Activated CD8-positive, alpha-beta memory T cell treated with anti-CD3 and anti-CD28 coated beads, Interleukin-2, amount 50 U/mL, for 48 hours (primary cell): ENCODE data around the gene STK16.
"Not testable (repeated sequence)": the region's sequence is repeated elsewhere in the genome, so short reads cannot be mapped to it uniquely, and the experiment has no call there.

Experiments
- DNase-seq: peaks from one replicate; pipeline ENCODE4 v3.0.0-alpha.2; 2020

STK16 gene

DNA sequence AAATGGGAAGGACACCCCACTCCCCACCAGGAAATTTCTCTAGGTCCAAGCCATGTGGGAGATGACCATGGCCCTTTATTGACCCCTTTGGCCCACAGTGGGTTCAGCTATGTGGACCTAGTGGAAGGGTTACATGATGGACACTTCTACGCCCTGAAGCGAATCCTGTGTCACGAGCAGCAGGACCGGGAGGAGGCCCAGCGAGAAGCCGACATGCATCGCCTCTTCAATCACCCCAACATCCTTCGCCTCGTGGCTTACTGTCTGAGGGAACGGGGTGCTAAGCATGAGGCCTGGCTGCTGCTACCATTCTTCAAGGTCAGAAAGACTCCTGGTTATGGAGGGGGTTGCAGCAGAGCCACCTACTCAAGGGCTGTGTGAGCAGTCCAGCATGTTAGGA, 1.3 kb downstream of the STK16 start:
- no peak for DNase-seq

DNA sequence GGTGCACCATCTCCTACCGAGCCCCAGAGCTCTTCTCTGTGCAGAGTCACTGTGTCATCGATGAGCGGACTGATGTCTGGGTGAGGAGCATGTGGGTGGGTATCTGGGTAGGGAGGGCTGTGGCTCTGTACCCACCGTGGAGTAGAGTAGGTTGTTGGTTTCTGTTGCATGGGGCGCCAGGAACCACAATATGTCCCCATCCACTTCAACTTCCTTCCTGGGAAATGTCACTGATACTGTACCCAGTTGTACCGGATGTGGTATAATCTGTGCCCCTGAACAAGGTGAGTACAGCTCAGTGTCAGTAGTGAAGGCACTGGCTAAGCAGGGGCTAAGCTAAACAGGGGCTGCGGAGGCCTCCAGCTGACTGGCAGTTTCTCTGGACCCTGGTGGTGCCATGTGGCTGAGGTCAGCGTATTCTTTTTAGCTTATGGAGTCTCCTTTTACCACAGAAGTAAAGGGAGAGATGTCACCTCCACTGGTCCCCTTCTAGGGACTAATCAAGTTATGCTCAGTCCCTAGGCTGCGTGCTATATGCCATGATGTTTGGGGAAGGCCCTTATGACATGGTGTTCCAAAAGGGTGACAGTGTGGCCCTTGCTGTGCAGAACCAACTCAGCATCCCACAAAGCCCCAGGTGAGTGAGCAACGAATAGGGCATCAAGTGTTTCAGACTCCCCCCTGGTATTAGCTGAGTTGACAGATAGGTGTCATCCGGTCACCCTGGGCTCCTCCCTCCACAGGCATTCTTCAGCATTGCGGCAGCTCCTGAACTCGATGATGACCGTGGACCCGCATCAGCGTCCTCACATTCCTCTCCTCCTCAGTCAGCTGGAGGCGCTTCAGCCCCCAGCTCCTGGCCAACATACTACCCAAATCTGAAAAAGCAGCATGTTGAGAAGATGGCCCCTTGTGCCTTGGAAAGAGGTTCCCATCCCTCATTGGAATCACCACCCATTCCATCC, 2.7 kb downstream of the STK16 start:
- DNase-seq: peak; percentile 76

DNA sequence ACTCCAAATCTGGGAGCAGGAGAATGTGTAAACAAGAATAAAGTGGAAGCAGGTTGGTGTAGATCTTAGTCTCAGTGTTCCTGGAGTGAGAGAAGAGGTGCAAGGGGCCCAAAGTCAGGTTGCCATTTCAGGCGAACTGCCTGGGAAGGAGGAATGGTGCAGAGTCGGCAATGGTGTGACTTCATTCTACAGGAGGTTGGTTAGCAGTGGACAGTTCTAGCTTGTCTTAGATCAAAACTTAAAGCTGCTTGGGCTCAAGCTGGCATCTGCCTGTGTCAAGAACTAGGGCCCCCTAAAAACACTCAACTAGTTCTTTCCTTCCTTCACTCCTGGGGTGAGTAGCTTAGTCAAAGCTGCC, 3.5 kb downstream of the STK16 start:
- no peak for DNase-seq

DNA sequence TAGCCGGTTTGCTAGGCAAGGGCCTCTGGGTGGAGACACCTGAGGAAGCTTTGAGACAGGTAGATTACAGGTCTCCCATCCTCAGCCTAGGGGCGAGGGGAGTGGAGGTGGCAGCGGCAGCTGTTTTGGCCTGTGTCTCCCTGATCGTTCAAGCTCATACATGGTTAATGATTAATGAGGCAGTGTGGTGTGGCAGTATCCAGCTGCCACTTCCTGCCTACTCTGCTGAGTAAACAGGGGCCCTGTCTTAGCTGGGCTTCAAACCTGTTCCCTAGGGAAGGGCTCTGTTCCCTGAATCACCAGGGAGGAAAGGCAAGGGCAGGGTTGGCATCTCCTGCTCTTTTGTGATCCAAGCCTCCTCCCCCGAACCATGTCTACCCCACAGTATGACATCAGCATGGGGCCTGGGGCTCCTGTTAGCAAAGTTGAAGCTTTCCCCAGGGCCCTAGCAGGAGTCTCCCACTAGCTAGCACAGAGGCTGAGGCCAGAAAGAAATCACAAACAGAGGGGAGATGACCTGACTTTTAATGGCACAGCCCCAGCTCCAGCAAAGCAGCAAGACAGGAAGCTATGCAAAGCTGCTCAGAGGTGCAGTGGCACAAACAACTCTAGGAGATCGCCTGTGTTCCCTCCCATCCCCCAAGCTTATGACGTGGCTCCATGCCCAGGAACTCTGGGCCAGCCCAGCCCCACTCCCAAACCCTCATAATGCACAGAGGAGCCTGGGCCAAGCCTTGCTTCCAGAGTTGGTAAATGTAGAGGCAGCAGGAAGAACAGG, 4.1 kb downstream of the STK16 start:
- peak; percentile 63 for DNase-seq

DNA sequence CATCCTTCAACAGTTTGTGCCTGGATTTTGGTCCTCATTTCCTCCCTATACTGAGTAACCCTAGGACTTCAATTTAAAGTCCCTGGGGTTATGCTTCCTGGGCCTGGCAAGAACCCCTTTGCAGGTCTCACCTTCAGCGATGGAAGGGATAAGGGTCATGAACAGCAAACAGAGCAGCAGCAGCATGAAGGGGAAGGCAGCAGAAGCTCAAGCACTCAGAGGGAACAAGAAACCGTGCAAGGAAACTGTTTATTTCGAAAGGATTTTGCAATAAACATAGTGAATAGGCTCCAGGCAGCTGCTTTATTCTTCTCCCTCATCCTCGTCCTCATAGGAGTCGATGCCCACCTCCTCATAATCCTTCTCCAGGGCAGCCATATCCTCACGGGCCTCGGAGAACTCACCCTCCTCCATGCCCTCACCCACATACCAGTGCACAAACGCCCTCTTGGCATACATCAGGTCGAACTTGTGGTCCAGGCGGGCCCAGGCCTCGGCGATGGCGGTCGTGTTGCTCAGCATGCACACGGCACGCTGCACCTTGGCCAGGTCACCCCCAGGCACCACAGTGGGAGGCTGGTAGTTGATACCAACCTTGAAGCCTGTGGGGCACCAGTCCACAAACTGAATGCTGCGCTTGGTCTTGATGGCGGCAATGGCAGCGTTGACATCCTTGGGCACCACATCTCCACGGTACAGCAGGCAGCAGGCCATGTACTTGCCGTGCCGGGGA, 4.9 kb downstream of the STK16 start:
- DNase-seq: no peak

DNA sequence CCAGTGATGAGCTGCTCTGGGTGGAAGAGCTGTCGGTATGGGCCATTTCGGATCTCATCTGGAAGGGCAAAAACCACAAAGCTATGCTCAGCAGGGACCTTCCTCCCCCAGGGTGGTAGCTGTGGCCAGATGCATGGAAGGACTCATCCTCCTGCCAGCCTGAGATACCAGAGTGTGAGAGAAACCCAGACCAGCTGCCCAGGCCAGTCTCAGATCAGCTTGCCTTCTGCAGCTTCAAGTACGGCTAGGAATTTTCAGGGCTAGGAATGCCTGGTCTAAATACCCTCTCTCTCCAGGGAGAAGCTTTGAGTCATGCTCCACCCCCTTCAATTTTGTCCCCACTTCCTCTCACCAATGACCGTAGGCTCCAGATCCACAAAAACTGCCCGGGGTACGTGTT, 6.4 kb downstream of the STK16 start:
- no peak for DNase-seq

DNA sequence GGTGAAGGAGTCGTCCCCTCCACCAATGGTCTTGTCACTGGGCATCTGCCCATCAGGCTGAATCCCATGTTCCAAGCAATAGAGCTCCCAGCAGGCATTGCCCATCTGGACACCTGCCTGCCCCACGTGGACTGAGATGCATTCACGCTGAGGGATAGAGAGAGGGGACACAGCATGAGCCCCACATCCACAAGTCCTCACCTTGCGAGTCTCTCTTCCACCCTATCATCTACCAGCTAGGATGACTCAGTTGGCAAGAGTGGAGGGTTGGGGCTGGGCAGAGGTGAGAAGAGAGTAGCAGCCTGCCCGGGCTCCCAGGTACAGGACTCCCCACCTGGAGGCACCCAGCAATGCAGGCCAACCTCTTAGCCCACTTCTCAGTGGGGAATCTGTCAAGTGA, 6.8 kb downstream of the STK16 start:
- DNase-seq: peak; percentile 61

DNA sequence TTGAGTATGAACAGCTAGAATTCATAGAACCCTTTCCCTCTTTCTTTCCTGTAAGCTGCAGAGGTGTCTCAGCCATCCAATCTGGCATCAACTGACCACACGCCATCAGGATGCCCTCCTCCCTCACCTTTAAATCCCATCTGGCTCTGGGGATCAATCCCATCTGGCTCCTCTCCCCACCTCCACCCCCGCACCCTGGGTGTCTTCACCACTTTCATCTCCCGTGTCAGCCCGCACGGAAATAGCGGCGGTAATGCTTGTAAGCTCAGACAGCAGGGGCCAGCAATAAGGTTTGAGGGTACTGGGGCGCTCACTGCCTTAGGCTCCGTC, 7.3 kb downstream of the STK16 start:
- DNase-seq: no peak

DNA sequence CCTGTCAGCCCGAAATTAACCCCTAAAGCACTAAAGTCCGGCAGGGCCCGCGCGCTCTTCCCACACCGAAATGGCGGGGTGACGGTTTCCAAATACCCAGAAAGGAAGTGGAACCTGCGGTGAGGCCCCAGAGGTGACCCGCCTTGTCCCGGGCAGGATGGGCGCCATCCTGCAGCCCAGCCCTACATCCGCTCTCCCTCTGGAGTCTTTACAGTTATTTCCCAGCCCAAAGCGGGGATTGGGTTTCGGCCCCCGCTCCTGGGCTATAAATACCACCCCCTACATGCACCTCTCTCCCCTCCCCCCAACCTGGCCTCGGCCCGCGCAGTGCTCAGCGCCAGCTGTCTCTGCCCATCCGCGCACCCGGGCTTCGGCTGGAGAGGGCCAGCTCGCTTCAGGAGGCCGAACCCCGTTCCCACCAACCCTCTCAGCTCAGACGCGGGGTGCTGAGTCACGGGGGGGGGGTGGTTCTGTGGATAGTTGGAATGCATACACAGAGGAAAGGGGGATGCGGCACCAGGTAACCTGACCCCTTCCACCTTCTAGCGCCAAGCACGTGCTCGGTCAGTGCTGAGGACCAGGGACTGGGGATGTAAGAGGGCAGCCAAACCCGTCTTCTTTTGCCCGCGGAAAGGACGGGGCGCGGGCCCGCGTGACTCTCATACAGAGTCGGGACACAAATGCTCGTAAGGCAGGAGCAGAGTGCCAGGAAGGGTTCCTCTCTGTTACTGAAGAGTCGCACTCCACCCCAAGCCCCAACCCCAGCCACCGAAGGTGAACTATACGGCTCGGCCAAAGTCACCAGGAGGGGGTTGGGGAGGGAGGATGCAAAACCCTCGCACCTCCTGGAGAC, 7.8 kb downstream of the STK16 start, which contains the start of gene TUBA4B:
Gene TUBA4B (plus strand): TSS at position 344 of the 853 bp plus-strand sequence. CDS start 165 bp downstream, at position 509.
- DNase-seq: peak; percentile 78

DNA sequence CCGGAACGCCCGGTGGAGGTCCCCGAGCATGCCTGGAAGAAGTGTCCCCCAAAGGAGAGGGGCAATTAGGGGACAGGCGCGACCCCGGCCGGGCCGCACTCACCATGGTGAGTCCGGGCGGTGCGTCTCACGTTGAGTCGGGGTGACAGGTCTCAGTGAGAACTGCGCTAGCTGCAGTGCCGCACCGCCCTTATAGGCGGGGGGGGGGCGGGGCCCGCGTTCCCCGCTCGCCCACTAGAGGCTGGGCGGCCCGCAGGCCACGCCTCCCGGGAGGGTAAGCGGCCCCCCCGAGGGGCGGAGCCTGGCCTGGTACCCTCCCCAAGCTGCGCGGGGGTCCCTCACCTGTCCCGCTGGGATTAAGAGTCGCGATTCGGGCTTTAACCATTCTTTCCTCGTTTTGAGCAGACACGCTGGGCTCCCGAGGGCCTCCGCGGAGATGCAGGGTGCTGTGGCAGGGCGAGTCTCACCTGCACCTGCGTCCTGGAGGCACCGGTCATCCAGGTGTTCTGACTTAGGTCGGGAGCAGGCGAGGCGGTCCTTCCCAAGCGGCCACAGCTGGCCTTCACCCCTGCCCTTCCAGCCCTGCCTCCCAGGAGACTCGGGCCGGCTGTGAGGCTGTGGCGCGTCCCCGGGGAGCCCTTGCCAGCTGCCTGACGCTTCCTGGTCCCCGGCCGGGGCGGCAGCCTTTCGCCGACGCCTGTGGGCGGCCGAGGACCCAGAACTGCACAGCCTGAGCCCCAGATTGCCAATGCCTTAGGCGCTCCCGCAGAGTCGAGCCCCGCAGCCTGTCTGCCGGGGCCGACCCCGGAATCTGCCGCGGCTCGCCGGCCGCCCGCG, 8.7 kb downstream of the STK16 start, which contains the start of gene TUBA4A:
Gene TUBA4A (minus strand): TSS at position 166 of the 837 bp plus-strand sequence. CDS start 60 bp downstream, at position 106.
- peak; percentile 95 for DNase-seq

DNA sequence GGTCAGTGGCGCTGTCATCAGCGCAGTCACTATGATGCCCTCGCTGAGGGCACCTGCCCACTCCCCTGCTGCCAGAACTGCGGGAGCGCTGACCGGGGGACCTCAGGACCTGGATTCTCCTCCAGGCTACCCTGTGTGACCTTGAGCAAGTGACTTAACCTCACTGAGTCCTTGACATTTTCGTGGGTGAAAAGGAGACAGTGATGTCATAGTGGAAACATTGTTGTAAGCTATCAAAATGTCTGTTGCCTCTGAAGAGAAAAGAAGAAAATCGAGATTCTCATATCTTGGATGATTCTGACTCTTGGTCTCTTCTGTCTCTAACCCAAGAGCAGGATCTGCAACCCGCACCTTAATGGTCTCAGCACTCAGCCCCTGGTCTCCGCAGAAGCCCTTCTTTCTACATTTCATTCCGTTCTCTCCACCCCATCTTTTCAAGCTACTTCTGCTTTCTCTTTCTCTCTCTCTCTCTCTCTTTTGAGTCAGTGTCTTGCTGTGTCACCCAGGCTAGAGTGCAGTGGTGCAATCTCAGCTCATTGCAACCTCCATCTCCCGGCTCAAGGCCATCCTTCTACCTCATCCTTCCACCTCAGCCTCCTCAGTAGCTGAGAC, 9.4 kb downstream of the STK16 start:
- DNase-seq: no peak

DNA sequence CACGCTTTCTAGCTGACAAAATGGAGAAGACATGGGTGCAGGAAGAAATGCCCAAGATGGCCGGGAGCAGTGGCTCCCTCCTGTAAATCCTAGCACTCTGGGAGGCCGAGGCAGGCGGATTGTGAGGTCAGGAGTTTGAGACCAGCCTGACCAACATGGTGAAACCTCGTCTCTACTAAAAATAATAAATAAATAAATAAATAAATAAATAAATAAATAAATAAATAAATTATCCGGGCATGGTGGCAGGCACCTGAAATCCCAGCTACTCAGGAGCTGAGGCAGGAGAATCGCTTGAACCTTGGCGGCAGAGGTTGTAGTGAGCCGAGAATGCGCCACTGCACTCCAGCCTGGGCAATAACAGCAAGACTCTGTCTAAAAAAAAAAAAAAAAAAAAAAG, 13.7 kb downstream of the STK16 start:
- not testable (repeated sequence) for DNase-seq

DNA sequence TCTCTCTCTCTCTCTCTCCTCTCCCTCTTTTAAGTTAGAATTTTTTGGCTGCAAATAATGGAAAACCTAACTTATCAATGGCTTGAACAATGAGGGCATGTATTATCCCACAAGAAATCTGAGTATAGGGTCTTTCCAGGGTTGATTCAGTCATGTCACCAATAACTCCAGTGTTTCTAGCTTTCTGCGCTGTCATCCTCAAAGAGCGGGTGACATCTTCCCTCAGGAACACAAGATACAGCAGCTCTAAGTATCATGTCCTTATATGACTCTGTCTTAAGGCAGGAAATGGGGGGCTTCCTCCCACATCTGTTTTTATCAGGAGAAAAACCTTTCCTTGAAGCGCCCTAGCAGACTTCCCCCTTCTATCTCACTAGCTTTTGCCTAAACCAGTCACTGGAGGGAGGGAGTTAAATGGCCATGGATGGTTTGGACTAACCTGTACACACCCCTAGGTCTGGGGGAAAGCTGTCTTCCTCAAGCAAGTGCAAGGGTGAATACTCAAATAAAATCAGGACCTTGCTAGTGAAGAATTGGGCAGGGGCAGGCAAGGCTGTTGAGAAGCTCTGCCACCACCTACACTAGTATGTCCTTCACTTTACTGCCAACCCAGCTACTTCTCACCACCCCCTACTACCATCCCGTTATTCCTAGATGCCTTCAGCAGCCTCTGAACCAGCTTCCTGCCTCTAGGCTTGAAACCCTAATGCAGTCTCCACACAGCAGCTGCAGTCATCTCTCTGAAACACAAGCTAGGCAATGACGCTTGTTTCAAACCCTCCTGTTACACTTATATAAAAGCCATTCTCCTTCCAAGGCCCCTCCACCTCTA, 16.0 kb downstream of the STK16 start:
- DNase-seq: no peak

DNA sequence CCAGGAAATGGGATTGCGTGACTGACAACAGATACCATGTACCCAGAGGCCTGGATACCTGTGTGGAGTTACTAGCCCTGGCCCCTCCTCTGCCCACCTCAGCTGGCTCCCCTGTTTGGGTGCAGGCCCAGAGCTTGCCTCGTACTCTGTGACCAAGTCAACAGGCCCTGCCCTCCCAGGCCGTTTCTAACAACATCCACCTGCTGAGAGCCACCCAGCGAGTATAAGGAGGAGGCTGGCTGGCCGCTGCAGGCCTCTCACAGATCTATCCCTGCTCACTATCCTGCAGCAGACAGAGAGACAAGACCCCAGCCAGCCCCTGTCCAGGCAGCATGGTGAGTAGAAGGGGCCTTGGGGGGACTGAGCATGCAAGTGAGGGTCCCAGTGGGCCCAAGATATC, 21.0 kb downstream of the STK16 start:
- DNase-seq: no peak

DNA sequence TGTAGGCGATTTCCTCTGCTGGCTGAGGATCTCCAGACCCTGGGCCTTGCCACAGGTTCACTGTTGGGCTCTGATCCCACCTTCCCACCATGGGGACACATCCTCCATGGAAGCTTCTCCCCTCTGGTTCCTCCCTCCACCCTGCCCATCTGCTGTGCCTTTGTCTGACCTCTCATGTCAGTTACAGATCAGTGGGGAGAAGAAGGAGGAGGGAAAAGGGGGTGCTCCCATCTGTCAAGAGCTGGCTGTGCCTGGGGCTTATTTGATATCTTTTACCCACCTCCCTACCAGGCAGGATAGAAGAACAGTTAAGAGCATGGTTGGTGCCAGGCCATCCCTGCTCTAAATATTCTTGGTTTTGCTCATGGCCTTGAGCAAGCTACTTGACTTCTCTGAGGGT, 21.6 kb downstream of the STK16 start:
- no peak for DNase-seq

DNA sequence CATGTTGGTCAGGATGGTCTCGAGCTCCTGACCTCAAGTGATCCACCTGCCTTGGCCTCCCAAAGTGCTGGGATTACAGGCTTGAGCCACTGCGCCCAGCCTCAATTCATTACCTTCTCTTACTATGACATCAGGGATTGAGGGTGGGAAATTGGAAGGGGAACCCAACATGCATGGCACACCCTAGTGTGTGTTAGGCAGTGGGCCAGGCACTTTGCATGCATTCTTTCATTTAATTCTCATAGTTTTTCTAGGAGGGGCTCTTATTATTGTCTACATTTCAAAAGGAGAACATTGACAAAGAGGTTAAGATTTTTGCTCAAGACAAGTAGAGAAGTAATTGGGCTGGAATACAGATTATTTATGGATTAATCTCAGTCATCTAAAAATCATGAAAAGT, 23.0 kb downstream of the STK16 start:
- DNase-seq: no peak

DNA sequence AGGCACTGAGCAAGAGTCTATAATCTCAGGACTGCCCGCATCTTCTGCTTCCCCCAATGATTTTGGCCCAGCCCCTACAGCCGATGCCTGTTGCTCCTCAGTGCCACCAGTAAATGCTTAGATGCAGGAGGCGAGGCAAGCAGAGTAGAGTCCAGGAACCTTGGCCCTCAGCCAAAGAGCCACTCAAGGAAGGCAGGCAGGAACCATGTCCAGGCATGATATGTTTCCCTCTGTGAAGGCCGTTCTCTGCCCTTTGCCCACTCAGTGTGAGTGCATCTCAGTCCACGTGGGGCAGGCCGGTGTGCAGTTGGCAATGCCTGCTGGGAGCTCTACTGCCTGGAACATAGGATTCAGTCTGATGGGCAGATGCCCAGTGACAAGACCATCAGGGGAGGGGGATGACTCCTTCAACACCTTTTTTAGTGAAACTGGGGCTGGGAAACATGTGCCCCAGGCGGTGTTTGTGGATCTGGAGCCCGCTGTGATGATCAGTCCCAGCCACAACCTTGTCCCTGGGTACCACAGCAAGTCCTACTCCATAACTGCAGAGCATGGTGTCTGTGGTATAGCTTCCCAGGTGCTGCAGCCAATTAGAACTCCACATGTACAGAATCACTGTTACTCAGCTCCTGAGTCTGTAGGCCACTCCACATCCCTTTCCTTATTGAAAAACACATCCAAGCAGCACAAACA, 24.2 kb downstream of the STK16 start:
- DNase-seq: no peak

DNA sequence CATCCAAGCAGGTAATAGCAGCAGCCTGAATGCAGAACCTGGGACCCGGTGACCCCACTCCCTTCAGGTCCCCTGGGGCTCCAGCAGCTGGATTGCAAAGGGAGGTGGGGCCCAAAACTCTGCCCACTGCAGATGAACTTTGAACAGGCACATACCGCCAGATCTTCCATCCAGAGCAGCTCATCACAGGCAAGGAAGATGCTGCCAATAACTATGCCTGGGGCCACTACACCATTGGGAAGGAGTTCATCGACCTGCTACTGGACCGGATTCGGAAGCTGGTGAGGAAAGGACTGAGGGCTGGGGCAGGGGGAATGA, 24.7 kb downstream of the STK16 start:
- no peak for DNase-seq

DNA sequence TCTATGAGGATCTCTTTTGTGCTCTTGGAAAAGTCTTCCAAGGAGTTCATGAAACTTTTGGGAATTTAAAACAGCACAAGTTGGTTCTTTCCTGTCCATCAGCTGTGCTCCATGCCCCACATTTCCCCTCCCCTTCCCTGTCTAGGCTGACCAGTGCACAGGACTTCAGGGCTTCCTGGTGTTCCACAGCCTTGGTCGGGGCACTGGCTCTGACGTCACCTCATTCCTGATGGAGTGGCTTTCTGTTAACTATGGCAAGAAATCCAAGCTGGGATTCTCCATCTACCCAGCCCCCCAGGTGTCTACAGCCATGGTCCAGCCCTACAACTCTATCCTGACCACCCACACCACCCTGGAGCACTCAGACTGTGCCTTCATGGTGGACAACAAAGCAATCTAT, 25.7 kb downstream of the STK16 start:
- no peak for DNase-seq

DNA sequence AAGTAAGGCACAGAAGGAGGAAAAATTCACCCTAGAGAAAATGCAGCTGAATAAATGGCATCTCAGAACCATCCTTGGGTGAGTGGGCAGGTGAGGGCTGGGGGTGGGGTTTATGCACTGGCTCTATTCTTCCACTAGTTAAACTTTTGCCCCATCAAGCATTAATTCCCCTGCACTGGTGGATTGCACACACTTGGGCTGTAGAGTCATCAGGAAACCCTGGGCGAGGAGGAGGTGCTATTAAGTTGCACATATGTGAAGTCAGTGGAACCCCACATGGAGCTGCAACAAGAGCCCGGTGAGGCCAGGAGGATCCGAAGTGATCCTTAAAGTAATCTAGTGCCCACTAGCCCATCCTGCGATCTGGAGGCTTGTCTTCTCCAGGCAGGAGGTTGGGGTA, 27.1 kb downstream of the STK16 start:
- DNase-seq: no peak
